Astrocyte of the spinal cord (primary cell): ENCODE data around the gene LRRN4CL.

Experiments used
- DNase-seq: peaks from one replicate; pipeline ENCODE4 v3.0.0; 2011; ENCODE audit warnings: low read depth, low spot score
- H3K4me3 ChIP-seq: 2 replicates; pipeline ENCODE4 v1.5.1; 2011; ENCODE audit warnings: low read depth, mild to moderate bottlenecking, low read length, moderate library complexity
- CTCF ChIP-seq: IDR thresholded peaks from 2 replicates; pipeline ENCODE4 v1.5.1; 2012; ENCODE audit warnings: low read depth, mild to moderate bottlenecking, low read length, inconsistent platforms
- in situ Hi-C: cut with HindIII; loops from 2 replicates; pipeline ENCODE4 v1.10.0; 2017; ENCODE audit warnings: low sequenced_read_pairs

Gene LRRN4CL

GRCh38 chr11:62647609-62648005 is 41.7 kb downstream of the LRRN4CL start:
- in situ Hi-C loops, result no loop called here
- TF ChIP-seq CTCF, result no peak

GRCh38 chr11:62646825-62647608 is 42.3 kb downstream of the LRRN4CL start:
- DNase-seq, result no peak
- in situ Hi-C loops, result no loop called here
- H3K4me3 ChIP-seq, result no peak overlapping the region
- no peak for TF ChIP-seq CTCF

More at GRCh38 chr11:62647609-62648005, 41.7 kb downstream of the LRRN4CL start:
- H3K4me3 ChIP-seq, result no peak overlapping the region
- DNase-seq, result no peak

GRCh38 chr11:62645946-62646824 is 43.1 kb downstream of the LRRN4CL start, which contains the start of gene GANAB:
GANAB (minus strand) TSS chr11:62646613; CDS start chr11:62646599, 14 bp downstream.
- TF ChIP-seq CTCF, result no peak
- H3K4me3 ChIP-seq, result peak within 1 kb of the TSS; percentile 96
- DNase-seq, result peak; percentile 98
- in situ Hi-C loops, result no loop called here

GRCh38 chr11:62645671-62645945 is 43.7 kb downstream of the LRRN4CL start:
- peak overlapping the region; percentile 96 for H3K4me3 ChIP-seq
- no peak for TF ChIP-seq CTCF
- DNase-seq, result no peak
- in situ Hi-C loops, result no loop called here

- in situ Hi-C loops, result no loop called here
These were observed 45.1 kb downstream of the LRRN4CL start for GRCh38 chr11:62644220-62644619.

More at GRCh38 chr11:62644220-62644619, 45.1 kb downstream of the LRRN4CL start:
- TF ChIP-seq CTCF, result no peak
- H3K4me3 ChIP-seq, result no peak overlapping the region
- DNase-seq, result no peak
